HG02870 (cell line): ENCODE data around the gene RNF141.
A peak's percentile ranks its signal among the peaks of the same experiment; 100 is the strongest.

ENCODE experiments used
- ATAC-seq: cut with Tn5 transposase; IDR thresholded peaks from one replicate; pipeline ENCODE4 v1.9.1; 2021; ENCODE audit warnings: mild to moderate bottlenecking, moderate library complexity; ENCODE audit not compliant: unreplicated experiment

The RNF141 gene

GRCh38 chr11:10526974-10527918 is 13.7 kb downstream of the RNF141 start:
- ATAC-seq: peak; percentile 91

- no peak for ATAC-seq
Measured at GRCh38 chr11:10524471-10524870, 16.5 kb downstream of the RNF141 start.

- ATAC-seq: no peak
Measured at GRCh38 chr11:10522921-10523320, 18.1 kb downstream of the RNF141 start.

GRCh38 chr11:10522276-10522675 is 18.7 kb downstream of the RNF141 start:
- ATAC-seq: no peak

- ATAC-seq: no peak
Measured at GRCh38 chr11:10520562-10520961, 20.4 kb downstream of the RNF141 start.

- ATAC-seq: no peak
Measured at GRCh38 chr11:10519630-10520029, 21.4 kb downstream of the RNF141 start.

- no peak for ATAC-seq
Measured at GRCh38 chr11:10518891-10519290, 22.1 kb downstream of the RNF141 start.

GRCh38 chr11:10518123-10518522 is 22.9 kb downstream of the RNF141 start:
- no peak for ATAC-seq

- no peak for ATAC-seq
Measured at GRCh38 chr11:10515418-10515817, 25.6 kb downstream of the RNF141 start.

- no peak for ATAC-seq
Measured at GRCh38 chr11:10514709-10515108, 26.3 kb downstream of the RNF141 start.

- no peak for ATAC-seq
Measured at GRCh38 chr11:10514202-10514601, 26.8 kb downstream of the RNF141 start.

GRCh38 chr11:10511181-10511621 is 29.8 kb downstream of the RNF141 start:
- no peak for ATAC-seq

- no peak for ATAC-seq
Measured at GRCh38 chr11:10506008-10506370, 35.0 kb downstream of the RNF141 start.

GRCh38 chr11:10505278-10506007 is 35.5 kb downstream of the RNF141 start:
- no peak for ATAC-seq

GRCh38 chr11:10504490-10504889 is 36.5 kb downstream of the RNF141 start:
- ATAC-seq: no peak

- no peak for ATAC-seq
Measured at GRCh38 chr11:10503777-10504480, 37.1 kb downstream of the RNF141 start.

GRCh38 chr11:10503221-10503620 is 37.8 kb downstream of the RNF141 start:
- no peak for ATAC-seq

- ATAC-seq: no peak
Measured at GRCh38 chr11:10502770-10503169, 38.2 kb downstream of the RNF141 start.

- no peak for ATAC-seq
Measured at GRCh38 chr11:10502065-10502680, 38.8 kb downstream of the RNF141 start.

GRCh38 chr11:10500757-10501684 is 40.0 kb downstream of the RNF141 start:
- no peak for ATAC-seq
